ENCODE results near the gene GIGYF2.

- no peak for TF ChIP-seq CTCF (conservative IDR thresholded peaks at IDR 0.05 in 1 of 2, IDR thresholded peaks at IDR 0.05 in 1 of 2; ENCODE audit: extremely low read depth in 1 of 2, insufficient read depth in 1 of 2, low read depth in 1 of 2, low read length in 2 of 2)
- TF ChIP-seq EZH2 (IDR thresholded peaks at IDR 0.05; ENCODE audit: borderline replicate concordance, low read length) = no peak
Measured at GRCh38 chr2:232869138-232870017, 172.2 kb downstream of the GIGYF2 start.
